ENCODE results near the gene SDC3. TPM values are rescaled to one million over a fixed set of nuclear protein-coding genes. Genes with fewer than 3 reads are reported as not detected.

Gene SDC3
- total RNA-seq, 4 donors from 2014 or later, result 2.9 to 11.6 (median 5.1) TPM

DNA sequence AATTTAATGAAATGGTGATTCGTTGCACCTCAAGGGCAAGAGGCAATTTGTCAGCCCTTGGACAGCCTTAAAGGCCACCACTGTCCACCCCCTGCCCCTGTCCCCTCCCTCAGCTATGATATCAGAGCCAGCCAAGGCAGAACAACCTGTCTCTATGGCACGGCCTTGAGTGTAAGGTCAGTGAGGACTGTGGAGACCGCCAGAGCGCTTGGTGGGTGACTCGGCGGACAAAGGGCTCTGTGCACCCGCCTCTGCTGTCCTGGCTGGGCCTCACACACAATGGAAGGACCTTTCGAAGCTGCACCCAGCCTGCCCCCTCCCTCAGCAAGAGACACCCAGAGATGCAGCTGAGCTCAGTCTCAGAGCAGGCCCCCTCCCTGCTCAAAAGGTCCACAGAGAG lies 50.6 kb downstream of the SDC3 start:
- no peak for DNase-seq
- H3K4me3 ChIP-seq, result no peak overlapping the region
- WGBS, 2 donors, result 82 to 94% methylated on average over 2 to 3 of the region's 8 CpGs
- H3K9me3 ChIP-seq, result no peaks in the 10 kb centered on the region
- no peak overlapping the region for H3K27ac ChIP-seq
- peaks cover 0 to 10% (median 0%) of the 10 kb centered on the region in 4 donors for H3K27me3 ChIP-seq
- intact Hi-C loops (cut with DNase I), result no loop called here
- H3K36me3 ChIP-seq, result no peaks in the 10 kb centered on the region
- TF ChIP-seq, protein P1, sequence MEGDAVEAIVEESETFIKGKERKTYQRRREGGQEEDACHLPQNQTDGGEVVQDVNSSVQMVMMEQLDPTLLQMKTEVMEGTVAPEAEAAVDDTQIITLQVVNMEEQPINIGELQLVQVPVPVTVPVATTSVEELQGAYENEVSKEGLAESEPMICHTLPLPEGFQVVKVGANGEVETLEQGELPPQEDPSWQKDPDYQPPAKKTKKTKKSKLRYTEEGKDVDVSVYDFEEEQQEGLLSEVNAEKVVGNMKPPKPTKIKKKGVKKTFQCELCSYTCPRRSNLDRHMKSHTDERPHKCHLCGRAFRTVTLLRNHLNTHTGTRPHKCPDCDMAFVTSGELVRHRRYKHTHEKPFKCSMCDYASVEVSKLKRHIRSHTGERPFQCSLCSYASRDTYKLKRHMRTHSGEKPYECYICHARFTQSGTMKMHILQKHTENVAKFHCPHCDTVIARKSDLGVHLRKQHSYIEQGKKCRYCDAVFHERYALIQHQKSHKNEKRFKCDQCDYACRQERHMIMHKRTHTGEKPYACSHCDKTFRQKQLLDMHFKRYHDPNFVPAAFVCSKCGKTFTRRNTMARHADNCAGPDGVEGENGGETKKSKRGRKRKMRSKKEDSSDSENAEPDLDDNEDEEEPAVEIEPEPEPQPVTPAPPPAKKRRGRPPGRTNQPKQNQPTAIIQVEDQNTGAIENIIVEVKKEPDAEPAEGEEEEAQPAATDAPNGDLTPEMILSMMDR (IDR thresholded peaks at IDR 0.05), result no peak
- no peak for TF ChIP-seq POLR2A (IDR thresholded peaks at IDR 0.05)
- peaks cover 0 to 18% (median 0%) of the 10 kb centered on the region in 3 donors for H3K4me1 ChIP-seq

DNA sequence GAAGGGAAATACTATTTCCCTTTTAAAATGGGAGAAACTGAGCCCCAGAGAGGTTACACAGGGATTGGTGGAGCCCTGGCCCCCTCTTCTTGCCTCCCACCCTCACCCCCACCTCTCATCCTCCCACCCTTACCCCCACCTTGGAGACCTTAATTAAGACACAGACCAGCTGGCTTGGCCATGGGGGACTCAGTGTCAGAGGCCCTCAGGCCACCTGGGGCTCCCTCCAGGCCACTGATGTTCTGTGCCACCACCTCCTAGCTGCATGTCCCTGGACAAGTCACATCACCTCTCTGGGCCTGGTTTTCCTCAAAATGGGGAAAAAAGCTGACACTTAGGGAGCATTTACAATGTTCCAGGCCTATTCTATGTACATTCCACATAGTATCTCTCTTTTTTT lies 51.5 kb downstream of the SDC3 start:
- Histone ChIP-seq H3K4me3 (no peak overlapping the region), H3K9me3 (no peaks in the 10 kb centered on the region), H3K27me3 (peaks cover 0 to 10% (median 0%) of the 10 kb centered on the region in 4 donors), H3K36me3 (no peaks in the 10 kb centered on the region), H3K27ac (no peak overlapping the region), H3K4me1 (peaks cover 0 to 25% (median 0%) of the 10 kb centered on the region in 3 donors)
- TF ChIP-seq, protein P1 (IDR thresholded peaks at IDR 0.05), result no peak
- TF ChIP-seq POLR2A (IDR thresholded peaks at IDR 0.05), result no peak
- DNase-seq, result no peak
- intact Hi-C loops (cut with DNase I), result no loop called here

DNA sequence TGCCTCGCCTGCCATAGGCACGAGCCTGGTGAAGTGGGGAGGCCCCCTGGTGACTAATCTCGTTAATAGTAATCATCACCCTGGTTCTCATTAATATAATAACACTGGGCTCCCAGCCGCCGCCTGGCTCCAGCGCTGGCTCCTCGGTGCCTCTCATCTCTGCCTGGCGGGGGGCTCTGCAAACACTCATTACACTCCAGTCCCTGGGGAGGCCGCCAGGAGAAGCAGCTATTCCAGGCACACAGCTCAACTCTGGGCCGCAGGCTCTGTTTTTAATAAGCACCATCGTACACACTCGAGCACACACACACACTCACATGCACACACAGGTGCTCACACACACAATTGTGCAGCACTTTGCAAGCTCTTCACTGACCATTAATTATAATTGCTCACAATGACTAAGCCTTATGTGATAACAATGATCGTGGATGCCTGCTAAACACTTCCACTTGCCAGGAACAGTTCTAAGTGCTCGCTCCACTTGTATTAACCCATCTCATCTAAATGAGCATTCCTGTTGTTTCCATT lies 52.2 kb downstream of the SDC3 start:
- WGBS, 2 donors, result 41 to 46% methylated on average over 8 of the region's 14 CpGs
- DNase-seq, result no peak
- Histone ChIP-seq H3K36me3 (no peaks in the 10 kb centered on the region), H3K4me3 (no peak overlapping the region), H3K4me1 (peaks cover 0 to 27% (median 0%) of the 10 kb centered on the region in 3 donors), H3K9me3 (no peaks in the 10 kb centered on the region), H3K27ac (peak overlapping the region in 1 of 4 donors; percentile 14), H3K27me3 (peaks cover 0 to 10% (median 0%) of the 10 kb centered on the region in 4 donors)
- TF ChIP-seq, protein P1 (IDR thresholded peaks at IDR 0.05), result no peak
- TF ChIP-seq POLR2A (IDR thresholded peaks at IDR 0.05), result no peak
- intact Hi-C loops (cut with DNase I), result no loop called here

DNA sequence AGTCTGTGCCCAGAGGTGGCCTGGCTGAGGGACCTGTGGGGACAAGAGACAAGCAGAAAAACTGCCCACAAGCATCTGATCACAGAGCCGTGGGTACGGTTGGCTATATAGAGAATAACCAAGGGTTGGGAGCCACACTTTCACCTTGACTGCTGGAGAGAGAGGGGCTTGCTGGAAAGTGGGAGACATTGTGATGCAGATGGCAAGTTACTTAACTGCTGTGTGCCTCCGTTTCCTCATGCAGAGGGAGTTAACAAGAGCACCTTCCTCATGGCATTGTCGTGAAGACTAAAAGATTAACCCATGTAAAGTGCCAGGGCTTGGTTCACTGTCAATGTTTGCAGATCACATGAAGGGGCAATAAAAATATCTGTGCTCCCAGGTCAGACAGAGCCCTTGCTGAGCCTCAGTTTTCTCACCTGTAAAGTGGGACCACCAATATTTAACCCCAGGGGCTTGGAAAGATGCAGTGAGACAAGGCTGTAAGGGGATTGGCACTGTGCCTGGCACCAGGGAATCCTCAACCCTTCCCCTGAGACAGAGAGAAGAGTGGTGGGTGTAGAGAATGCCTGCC lies 52.8 kb downstream of the SDC3 start:
- Histone ChIP-seq H3K27me3 (peaks cover 0 to 10% (median 0%) of the 10 kb centered on the region in 4 donors), H3K4me1 (peaks cover 0 to 27% (median 0%) of the 10 kb centered on the region in 3 donors), H3K4me3 (no peak overlapping the region), H3K36me3 (no peaks in the 10 kb centered on the region), H3K27ac (peak overlapping the region in 1 of 4 donors; percentile 14), H3K9me3 (no peaks in the 10 kb centered on the region)
- TF ChIP-seq, protein P1 (IDR thresholded peaks at IDR 0.05), result no peak
- no peak for TF ChIP-seq POLR2A (IDR thresholded peaks at IDR 0.05)
- no peak for DNase-seq
- intact Hi-C loops (cut with DNase I), result no loop called here
- 31 to 68% methylated on average over 2 to 4 of the region's 4 CpGs for WGBS, 2 donors

DNA sequence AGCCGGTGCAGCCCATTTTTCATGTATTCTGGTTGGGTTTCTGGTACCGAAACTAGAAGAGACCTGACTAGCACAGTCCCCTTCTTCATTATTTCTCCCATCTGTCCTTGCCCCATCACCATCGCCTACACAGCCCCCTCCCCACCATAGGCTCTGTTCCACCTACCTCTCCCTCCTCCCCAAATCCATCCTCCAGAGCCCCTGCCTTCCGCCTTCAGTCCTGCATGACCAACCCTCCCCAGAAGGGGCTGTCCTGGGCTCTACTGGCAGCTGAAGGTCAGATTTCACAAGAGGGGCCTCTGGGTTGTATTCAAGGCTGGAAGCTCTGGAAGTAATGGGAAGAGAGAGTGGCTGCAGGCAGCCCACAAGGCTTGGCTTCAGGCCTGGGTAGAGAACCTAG lies 55.2 kb downstream of the SDC3 start:
- H3K36me3 ChIP-seq, result no peaks in the 10 kb centered on the region
- intact Hi-C loops (cut with DNase I), result no loop called here
- no peaks in the 10 kb centered on the region for H3K9me3 ChIP-seq
- peaks cover 0 to 34% (median 0%) of the 10 kb centered on the region in 4 donors for H3K27me3 ChIP-seq
- TF ChIP-seq, protein P1 (IDR thresholded peaks at IDR 0.05), result no peak
- TF ChIP-seq POLR2A (IDR thresholded peaks at IDR 0.05), result no peak
- no peak overlapping the region for H3K27ac ChIP-seq
- H3K4me3 ChIP-seq, result no peak overlapping the region
- no peak for DNase-seq
- WGBS, 2 donors, result 61 to 89% methylated on average over 3 to 4 of the region's 4 CpGs
- peaks cover 0 to 19% (median 0%) of the 10 kb centered on the region in 3 donors for H3K4me1 ChIP-seq
